ENCODE measurements around the gene DACH2. TPM values are rescaled to one million over a fixed set of nuclear protein-coding genes. Genes with fewer than 3 reads are reported as not detected.

The DACH2 gene
- total RNA-seq, 1 donor from 2014 or later = not detected

DNA sequence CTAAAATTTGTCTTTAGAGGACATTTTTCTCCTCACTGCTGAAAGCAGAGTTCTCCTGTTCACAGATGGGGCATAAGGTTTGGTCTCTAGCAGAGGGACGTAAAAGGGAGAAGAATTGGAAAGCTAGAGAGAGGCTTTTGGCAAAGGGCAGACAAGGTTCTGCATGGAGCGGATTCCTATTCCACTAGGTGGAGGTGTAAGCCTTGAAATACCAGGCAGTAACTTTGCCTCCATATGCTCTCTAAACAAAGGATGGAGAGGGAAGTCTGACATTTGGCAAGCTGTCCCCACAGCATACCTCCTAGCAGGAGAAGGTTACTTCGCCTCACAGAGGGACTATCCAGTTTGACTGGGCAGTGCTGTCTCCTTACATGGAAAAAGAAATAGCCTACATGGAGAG, 174.7 kb downstream of the DACH2 start:
- no peak for DNase-seq (ENCODE audit: low spot score)

DNA sequence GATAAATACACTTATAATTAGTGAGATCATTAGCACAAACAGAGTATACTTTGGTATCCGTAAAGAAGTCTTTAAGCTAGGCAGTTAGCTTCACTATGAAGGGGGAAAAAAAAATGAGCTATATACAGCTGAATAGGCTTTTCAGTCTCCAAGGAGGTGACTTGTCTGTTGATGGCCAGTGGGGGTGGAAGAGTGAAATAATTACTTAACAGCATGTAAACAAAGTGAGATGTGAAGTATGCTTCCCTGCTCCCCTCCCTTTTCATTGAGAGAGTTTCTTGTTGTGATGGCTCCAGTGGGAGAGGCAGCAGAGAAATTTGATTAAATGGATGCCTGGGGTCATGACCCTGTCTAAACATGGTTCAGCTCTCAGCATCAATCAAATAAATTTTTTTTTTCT, 180.9 kb downstream of the DACH2 start:
- no peak for DNase-seq (ENCODE audit: low spot score)

DNA sequence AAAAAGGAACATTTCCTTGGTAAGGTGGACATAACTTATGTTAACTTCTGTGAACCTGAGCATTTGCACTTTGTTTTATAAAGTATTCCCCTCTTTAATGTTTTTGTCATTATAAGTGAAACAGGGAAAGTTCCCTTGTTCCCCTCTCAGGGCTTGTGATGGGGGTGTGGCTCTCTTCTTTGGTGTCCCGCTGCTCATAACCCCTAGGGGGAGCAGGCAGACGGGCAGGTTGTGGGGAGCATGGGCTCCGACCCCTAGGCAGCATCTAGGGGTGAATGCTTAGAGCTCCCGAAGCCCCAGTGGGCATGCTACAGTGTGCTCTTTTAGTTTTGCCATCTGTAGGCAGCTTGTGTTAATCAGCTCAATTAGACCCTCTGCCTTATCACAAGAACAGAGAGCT, 200.4 kb downstream of the DACH2 start:
- DNase-seq (ENCODE audit: low spot score) = no peak

DNA sequence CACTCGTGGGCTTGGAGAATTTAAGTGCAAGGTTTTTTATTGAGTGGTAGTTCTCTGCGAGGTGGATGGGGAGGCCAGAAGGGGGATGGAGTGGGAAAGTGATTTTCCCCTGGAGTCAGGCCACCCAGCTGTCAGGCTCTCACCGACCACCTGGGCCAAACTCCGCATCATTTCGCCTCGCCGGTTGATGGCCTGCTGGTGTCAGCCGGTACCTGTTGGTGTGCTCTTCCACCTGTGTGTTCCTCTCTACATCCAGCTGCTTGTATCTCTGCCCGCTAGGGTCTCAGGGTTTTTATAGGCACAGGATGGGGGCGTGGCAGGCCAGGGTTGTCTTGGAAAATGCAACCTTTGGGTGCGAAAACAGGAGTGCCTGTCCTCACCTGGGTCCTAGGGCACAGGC, 200.9 kb downstream of the DACH2 start:
- no peak for DNase-seq (ENCODE audit: low spot score)

DNA sequence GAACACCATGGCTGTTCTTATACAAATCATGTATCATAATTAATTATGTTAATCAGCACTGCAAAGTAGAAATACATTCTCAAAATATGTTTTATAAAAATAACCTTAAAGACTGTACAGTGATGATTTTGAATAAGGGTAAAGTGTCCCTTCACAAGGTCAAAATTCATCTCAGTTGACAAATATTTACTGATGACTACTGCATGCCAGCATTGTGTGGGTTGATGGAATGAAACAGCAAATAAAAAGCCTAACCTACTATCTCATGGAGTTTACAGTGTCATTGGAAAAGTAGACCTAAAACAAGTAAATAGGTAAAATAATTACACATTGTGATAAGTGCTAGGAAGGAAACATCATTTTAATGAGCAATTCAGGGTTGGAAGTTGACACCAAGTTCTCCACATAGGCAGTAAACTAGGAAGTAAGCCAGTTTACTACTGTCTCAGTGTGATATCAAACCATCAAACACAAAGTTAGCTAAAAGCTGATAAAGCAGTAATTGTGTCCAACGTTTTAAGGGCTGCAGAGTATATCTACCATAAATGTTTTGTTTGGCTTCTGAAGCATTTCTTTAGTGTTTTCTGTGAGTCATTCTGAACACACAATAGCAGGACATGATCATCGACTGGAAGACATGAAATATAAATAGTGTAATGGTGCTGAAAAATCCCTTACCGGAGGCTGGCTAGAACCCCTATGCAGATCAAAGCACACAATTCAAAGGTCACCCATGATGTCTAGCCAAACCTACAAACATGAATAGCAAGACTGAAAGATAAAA, 221.8 kb downstream of the DACH2 start:
- DNase-seq (ENCODE audit: low spot score) = no peak

DNA sequence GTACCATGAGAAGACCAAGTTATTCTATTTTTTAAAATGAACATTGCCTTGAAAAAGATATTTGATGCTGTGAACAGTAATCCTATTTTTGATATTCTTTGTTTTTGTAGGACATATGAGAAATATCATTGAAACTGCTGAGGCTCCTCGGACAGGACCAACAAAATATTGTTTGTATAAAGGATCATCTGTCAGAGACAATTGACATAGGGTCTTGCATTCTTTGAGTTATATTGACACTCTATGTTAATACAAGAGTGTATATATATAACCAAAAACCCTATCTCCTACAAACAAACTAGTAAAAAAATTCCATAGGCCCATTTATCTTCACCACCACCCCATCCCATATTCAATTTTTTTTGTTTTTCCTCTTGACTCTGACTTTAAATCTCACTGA, 222.7 kb downstream of the DACH2 start:
- no peak for DNase-seq (ENCODE audit: low spot score)

DNA sequence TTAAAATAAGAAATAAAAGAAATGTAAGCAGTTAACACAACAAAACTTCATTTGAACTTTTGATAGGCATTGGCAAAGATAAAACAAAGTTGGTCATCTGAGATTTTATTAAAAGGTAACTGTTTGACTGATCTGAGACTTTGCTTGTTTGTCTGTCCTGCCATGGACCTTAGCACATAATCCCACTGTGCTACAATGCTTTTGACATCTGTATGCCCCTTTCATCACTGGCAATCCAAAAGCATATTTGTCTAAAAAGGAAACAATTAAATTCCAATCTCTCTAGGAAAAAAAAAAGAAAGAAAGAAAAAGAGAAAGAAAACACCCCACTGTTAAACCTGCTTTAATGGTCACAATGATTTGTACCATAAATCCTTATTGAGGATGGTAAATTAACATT, 231.0 kb downstream of the DACH2 start:
- DNase-seq (ENCODE audit: low spot score) = no peak

DNA sequence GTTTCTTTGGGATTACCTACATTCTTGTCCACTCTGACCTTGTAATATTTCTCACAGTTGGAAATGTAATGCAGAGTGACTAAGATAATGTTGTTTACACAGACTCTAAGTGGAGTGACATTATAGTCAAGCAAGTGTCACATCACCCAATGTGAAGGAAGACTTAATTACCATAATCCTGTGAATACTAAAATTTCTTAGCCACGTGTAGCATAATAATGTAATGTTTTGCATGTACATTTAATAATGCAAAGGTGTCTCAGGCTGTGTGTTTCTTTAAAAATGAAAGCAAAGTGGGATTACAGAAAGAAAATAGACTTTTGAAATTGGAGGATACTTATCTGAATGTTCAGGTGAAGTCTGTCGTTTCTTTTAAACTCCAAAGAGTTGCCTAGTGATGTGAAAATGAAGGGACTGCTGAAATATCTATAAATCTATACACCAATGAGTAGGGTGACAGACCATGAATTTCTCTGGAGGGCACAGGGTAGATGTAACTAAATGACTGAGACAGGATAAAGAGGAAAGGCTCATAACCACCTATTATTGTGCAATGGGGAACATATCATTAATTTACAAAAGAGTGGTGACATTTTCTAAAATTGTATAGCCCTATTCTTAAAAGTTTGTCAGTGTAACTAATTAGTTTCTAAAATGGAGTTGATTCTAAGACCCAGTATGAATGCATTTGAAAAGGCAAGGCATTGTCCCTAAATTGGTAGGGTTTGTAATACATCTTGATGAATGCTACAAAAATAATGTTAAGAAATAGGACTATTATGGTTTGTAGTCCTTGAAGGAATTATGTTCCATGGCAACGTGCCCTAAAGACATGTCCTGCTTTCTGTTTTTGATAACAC, 235.7 kb downstream of the DACH2 start:
- DNase-seq (ENCODE audit: low spot score) = no peak

DNA sequence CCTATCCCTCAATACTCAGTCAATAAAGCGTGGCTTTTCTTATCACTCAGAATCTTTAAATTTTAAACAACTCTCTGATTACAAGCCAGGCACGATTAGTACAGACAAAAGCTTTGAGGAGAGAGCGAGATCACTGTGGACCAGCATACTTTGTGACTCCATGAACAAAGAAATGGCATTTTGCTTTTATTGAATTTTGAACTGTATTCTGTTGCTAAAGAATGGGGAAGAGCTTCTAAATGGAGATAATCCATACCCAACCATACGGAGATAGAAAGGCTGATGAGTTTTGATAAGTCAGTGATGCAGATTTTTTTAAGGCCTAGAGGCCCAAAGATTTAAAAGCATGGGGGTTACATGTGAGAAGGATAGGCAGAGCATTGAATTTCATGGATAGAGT, 259.1 kb downstream of the DACH2 start:
- DNase-seq (ENCODE audit: low spot score) = no peak

DNA sequence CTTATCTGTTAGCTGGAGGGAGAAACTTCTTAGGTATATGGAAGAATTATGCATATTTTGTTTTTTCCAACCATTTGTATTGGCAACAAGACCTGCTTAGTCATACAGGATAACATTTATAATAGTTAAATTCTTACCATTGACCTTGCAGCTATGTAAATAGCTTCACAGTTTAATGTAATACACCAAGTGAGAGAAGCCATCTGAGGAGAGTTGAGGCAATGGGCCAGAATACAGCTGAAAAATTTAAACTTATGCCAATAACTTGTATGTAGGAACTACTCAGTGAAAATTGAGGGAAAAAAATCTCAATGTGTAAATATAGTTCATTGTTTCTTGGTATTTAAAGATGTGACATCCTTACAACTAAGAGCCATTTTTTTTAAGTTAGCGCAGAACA, 273.5 kb downstream of the DACH2 start:
- DNase-seq (ENCODE audit: low spot score) = no peak

DNA sequence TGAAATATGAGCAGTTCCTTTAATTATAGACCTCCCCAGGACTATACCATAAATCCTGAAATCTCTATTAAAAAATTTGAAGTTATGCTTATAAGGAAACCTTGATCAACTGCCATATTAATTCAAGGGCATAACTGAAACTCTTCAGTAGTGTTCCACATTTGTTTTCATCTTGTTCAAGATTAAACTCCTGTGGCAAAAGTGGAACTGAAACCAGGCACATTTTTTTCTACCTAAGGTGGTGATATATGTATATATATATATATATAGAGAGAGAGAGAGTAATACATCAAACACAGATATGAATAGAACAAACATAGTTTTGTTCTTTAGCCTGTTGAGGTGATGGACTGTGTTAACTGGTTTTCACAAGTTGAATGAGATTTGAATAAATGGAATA, 287.9 kb downstream of the DACH2 start:
- no peak for DNase-seq (ENCODE audit: low spot score)

DNA sequence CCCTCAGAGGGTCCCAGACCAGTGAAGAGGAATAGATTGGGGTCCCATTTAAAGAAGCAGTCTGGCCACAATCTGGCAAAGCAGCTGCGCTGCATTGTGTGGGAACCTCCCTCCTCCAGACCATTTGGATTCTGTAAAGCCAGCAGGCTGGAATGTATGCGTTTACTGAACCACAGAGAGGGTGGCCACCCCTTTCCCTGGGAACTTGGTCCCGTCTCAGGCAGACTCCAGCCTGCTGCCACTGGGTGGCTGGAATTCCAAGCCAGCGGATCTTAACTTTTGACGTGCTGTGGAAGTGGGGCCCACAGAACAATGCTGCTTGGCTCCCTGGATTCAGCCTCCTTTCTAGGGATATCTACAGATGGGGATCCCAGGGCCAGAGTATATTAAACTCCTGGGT, 307.2 kb downstream of the DACH2 start:
- no peak for DNase-seq (ENCODE audit: low spot score)

DNA sequence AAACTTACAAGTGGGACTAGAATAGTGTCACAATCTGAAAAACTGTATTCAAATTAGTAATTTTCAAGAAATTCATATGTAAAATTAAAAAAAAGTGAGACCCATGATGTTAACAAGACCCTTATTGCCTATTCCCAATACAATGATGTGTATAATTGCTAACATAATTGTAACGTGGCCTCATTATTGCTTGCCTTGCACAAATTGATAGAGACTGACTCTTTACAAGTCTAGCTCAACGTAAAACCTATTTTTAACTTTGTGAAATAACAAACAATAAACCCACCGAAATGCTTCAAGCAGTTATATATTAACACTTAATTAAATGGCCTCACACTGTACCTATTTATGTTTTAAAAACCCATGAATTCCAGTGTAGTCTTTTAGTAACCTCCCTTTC, 312.5 kb downstream of the DACH2 start:
- no peak for DNase-seq (ENCODE audit: low spot score)

DNA sequence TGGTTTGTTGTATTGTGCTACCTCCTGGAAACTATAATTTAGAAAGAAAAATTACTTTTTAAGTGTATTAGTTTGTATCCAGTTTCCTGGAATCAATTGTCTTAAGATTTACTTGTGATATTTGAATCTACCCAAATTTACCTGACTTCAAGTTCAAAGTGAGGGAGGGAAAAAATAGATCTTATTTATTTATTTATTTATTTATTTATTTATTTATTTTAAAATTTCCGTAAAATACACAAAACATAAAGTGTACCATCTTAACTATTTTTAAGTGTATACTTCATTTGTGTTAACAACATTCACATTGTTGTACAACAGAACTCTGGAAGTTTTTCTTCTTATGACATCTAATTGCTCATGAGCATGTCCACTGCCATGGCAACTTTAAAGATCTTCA, 356.0 kb downstream of the DACH2 start:
- no peak for DNase-seq (ENCODE audit: low spot score)

DNA sequence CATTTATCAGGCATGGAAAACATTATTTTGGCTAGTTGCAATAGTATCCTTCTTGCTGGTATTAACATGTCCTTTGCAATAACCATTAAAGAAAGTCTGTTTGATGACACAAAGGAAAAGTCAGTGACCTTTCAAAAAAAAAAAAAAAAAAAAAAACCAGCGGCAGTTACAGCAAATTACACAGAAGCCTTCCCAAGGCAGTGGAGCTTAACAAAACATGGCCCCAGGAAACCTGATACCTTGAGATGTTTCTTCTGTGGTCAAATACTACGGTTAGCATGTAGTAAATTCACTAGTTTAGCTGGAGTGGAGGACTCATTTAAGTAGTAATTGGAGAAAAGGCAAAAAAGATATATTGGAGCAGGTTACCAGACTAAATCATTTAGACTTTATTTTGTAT, 359.1 kb downstream of the DACH2 start:
- DNase-seq (ENCODE audit: low spot score) = no peak

DNA sequence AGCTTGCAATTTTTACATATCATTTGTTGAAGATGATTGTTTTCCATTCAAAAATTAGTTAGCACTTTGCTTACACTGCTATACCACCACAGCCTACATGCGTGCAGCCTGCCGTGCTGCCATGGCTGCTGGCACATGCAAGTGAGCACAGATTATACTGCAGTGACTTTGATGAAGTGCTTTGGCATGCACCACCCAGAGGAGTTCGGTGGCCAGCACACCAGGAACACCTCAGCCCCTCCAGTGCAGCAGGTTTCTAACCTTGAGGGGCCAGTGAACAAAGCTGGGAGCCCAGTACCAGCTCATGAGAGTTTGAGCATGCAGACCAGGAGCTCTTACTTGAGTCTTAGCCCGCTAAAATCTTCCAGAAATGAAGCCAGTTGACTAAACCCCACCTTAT, 431.5 kb downstream of the DACH2 start:
- DNase-seq (ENCODE audit: low spot score) = no peak

DNA sequence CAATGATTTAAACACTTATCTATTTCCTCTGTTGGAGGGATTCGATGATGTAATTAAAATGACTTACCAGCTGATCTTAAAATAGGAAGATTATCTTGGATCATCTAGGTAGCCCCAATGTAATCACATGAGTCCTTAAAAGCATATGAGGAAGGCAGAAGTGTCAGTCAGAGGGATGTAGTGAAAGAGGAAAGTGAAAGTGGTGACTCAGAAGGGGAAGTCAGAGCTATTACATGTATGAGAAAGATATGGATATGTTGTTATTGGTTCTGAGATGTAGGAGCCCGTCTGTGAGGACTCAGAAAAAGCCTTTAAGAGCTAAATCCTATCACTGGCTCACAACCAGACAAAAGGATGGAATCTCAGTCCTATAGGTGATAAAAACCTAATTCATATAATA, 456.4 kb downstream of the DACH2 start:
- no peak for DNase-seq (ENCODE audit: low spot score)

DNA sequence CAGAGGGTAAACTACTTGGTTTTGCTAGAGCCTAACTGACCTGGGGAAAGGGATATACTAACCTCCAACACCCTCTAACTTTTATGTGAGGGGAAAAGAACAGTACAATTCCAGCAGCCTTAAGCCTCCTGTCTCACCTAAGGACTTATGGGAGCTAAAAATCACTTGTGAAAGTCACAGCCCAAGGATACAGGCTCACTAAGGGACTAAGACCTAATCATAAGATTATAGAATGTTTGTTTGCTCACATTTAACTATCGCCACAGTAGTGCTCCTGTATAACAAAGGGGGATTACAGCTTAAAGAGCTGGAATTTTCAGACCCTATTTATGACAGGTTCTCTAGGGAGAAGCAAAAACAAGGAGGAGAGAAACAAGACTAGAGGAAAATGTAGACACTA, 548.7 kb downstream of the DACH2 start:
- DNase-seq (ENCODE audit: low spot score) = no peak

DNA sequence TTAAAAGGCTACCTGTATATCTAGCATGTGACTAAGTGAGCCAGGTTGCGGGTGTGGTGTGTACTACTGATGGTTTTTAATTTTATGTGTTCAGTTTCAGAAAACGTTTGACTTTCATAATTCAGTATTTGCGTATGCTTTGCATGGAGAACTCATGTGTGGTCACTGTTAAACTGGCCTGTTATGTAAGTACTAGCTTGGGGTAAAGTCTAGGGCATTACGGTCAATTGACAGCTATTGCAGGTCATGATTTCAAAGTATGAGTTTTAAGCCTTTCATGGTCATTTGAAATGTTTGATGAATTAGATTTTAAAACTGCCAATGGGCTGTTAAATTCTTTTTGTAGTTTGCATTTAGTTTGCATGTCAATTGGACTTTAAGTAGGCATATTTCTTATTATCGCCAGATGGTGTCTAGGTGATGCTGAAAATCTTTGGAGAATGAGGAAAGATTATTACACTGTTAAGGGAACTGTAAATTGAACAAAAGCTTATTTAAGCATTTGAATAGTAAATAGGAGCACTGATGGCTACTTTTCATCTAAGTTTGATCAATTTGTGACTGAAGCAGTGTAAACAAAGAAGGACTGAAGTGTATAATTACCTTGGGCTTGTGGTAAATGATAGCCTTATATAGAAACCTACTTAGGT, 563.4 kb downstream of the DACH2 start:
- no peak for DNase-seq (ENCODE audit: low spot score)

DNA sequence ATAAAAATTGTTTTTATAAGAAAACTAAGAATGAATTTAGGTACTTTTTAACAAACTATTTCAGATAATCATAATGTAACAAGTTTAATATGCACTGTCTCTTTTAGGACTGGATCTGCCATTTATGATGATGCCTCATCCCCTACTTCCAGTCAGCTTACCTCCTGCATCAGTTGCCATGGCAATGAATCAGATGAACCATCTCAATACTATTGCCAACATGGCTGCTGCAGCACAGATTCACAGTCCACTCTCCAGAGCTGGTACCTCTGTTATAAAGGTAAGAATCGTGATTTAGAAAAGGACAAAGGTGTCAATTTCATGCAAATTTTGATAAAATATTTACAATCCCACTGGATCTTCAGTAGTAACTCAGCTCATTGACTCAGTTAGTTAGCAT, 566.2 kb downstream of the DACH2 start:
- no peak for DNase-seq (ENCODE audit: low spot score)

DNA sequence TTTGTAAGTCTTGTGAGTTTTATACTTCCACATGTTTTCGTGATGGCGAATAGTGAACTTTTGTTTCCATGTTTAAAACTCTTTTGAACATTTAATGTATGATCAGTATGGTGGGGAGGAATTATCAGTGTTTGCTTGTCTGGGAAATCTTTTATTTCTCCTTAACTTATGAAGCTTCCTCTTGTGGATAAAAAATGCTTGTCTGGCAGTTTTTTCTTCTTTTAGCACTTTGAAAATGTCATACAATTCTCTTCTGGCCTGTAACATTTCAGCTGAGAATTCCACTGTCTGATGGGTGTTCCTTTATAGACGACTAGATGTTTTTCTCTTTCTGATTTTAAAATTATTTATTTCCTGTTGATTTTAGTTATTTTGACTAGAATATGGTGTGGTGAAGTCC, 576.0 kb downstream of the DACH2 start:
- no peak for DNase-seq (ENCODE audit: low spot score)

DNA sequence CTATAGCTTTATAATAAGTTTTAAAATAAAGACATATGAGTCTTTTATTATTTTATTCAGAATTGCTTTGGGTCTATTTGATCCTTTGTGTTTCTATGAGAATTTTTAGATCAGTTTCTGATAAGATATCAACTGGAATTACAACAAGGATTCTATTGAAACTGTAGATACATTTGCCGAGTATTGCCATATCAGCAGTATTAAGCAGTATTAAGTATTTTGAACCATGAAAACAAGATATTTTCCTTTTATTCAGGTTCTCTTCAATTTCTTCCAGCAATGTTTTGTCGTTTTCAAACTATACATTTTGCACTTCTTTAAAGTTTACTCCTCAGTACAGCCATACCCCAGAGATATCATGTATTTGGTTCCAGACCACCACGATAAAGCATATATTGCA, 598.8 kb downstream of the DACH2 start:
- no peak for DNase-seq (ENCODE audit: low spot score)

DNA sequence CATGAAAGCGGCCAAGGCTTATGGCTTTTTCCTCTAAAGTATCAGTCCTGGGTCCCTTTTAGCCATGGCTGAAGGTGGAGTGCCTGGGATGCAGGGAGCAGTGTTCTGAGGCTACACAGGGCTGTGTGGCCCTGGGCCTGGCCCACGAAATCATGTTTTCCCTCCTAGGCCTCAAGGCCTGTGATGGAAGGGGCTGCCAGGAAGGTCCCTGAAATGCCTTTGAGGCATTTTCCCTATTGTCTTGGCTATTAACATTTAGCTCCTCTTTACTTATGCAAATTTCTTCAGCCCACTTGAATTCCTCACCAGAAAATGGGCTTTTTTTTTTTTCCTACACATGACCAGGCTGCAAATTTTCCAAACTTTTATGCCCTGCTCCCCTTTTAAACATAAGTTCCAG, 657.0 kb downstream of the DACH2 start:
- no peak for DNase-seq (ENCODE audit: low spot score)

All from mucosa of gallbladder (tissue), 1 donor.